A549 (cell line): ENCODE results near the gene ASPA.

Experiments
- CHD2 ChIP-seq: fragments of 150-350 bp; IDR thresholded peaks from 2 replicates; pipeline ENCODE4 v1.6.1; 2014; ENCODE audit warnings: low read length; ENCODE audit not compliant: partially characterized antibody
- EP300 ChIP-seq, 2 experiments: fragments of >200 bp; sonication (Bioruptor Twin); formaldehyde crosslinking; IDR thresholded peaks; 2 replicates in 1 of 2; 3 replicates in 1 of 2; pipeline ENCODE4 v1.6.1; 2016 to 2017
- POLR2A ChIP-seq: IDR thresholded peaks from 2 replicates; pipeline ENCODE4 v1.6.1; 2012; ENCODE audit warnings: mild to moderate bottlenecking, low read length
- ZC3H11A ChIP-seq: fragments of 450-650 bp; IDR thresholded peaks from 2 replicates; pipeline ENCODE4 v1.6.1; 2014; ENCODE audit warnings: antibody characterized with exemption, mild to moderate bottlenecking
- TF ChIP-seq, protein P1 (sequence below): fragments of >200 bp; sonication (Bioruptor Twin); formaldehyde crosslinking; IDR thresholded peaks from 3 replicates; pipeline ENCODE4 v1.5.1; 2016
- TF ChIP-seq, protein P2 (sequence below): fragments of 450-650 bp; IDR thresholded peaks from 2 replicates; pipeline ENCODE4 v1.6.1; 2014; ENCODE audit warnings: antibody characterized with exemption

DNA sequence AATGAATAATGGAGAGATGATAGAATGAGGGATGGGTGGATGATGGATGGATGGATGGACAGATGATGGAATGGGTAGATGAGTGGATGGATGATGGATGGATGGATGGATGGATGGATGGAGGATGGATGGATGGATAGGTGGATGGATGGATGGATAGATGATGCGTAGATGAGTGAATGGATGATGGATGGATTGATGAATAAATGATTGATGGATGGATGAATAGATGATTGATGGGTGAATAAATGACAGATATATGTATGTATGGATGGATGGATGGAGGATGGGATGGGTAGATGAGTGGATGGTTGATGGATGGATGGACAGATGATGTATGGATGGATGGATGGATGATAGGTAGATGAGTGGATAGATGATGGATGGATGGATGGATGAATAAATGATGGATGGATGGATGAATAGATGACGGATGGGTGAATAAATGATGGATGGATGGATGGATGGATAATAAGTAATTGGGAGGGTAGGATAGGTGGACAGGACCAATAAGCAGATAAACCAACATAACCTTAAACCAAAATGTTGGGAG is 73.9 kb downstream of the ASPA start:
- TF ChIP-seq CHD2 (no peak), EP300 (IDR thresholded peaks at IDR 0.05) (no peak), POLR2A (no peak), ZC3H11A (no peak)
- TF ChIP-seq, protein P1, sequence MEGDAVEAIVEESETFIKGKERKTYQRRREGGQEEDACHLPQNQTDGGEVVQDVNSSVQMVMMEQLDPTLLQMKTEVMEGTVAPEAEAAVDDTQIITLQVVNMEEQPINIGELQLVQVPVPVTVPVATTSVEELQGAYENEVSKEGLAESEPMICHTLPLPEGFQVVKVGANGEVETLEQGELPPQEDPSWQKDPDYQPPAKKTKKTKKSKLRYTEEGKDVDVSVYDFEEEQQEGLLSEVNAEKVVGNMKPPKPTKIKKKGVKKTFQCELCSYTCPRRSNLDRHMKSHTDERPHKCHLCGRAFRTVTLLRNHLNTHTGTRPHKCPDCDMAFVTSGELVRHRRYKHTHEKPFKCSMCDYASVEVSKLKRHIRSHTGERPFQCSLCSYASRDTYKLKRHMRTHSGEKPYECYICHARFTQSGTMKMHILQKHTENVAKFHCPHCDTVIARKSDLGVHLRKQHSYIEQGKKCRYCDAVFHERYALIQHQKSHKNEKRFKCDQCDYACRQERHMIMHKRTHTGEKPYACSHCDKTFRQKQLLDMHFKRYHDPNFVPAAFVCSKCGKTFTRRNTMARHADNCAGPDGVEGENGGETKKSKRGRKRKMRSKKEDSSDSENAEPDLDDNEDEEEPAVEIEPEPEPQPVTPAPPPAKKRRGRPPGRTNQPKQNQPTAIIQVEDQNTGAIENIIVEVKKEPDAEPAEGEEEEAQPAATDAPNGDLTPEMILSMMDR = no peak
- TF ChIP-seq, protein P2, sequence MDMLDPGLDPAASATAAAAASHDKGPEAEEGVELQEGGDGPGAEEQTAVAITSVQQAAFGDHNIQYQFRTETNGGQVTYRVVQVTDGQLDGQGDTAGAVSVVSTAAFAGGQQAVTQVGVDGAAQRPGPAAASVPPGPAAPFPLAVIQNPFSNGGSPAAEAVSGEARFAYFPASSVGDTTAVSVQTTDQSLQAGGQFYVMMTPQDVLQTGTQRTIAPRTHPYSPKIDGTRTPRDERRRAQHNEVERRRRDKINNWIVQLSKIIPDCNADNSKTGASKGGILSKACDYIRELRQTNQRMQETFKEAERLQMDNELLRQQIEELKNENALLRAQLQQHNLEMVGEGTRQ = no peak
